NCI-H2107 treated with DMSO at 0.1 percent for 48 hours (cell line): ENCODE measurements around the gene PARN.
"Not testable (repeated sequence)": the region's sequence is repeated elsewhere in the genome, so short reads cannot be mapped to it uniquely, and the experiment has no call there.

Experiments
- DNase-seq: peaks from one replicate; lab custom pipeline; 2025; ENCODE audit not compliant: unreplicated experiment; lab: John Stamatoyannopoulos, UW

PARN gene

GRCh38 chr16:14445937-14446715, 183.9 kb downstream of the PARN start:
- no peak for DNase-seq

- DNase-seq, result no peak
These were observed 184.9 kb downstream of the PARN start for GRCh38 chr16:14444979-14445810.

GRCh38 chr16:14441533-14441932, 188.5 kb downstream of the PARN start:
- DNase-seq, result peak; percentile 14

GRCh38 chr16:14438256-14438655, 191.8 kb downstream of the PARN start:
- DNase-seq, result peak; percentile 70

- DNase-seq, result no peak
These were observed 192.6 kb downstream of the PARN start for GRCh38 chr16:14437426-14437825.

- peak; percentile 59 for DNase-seq
These were observed 193.6 kb downstream of the PARN start for GRCh38 chr16:14436401-14436955.

- DNase-seq, result no peak
These were observed 195.2 kb downstream of the PARN start for GRCh38 chr16:14434860-14435259.

GRCh38 chr16:14428971-14429637, 201.0 kb downstream of the PARN start:
- peak; percentile 20 for DNase-seq

GRCh38 chr16:14428043-14428442, 202.0 kb downstream of the PARN start:
- no peak for DNase-seq

GRCh38 chr16:14427371-14427948, 202.6 kb downstream of the PARN start:
- DNase-seq, result no peak

GRCh38 chr16:14424595-14424994, 205.5 kb downstream of the PARN start:
- no peak for DNase-seq

- DNase-seq, result no peak
These were observed 206.7 kb downstream of the PARN start for GRCh38 chr16:14423344-14423743.

GRCh38 chr16:14420721-14421488, 209.2 kb downstream of the PARN start:
- DNase-seq, result no peak

GRCh38 chr16:14420243-14420642, 209.8 kb downstream of the PARN start:
- DNase-seq, result not testable (repeated sequence)

- DNase-seq, result no peak
These were observed 210.2 kb downstream of the PARN start for GRCh38 chr16:14419817-14420216.

GRCh38 chr16:14418795-14419225, 211.2 kb downstream of the PARN start:
- no peak for DNase-seq

- DNase-seq, result no peak
These were observed 213.9 kb downstream of the PARN start for GRCh38 chr16:14416184-14416583.

GRCh38 chr16:14415291-14415690, 214.8 kb downstream of the PARN start:
- no peak for DNase-seq

- DNase-seq, result no peak
These were observed 220.5 kb downstream of the PARN start for GRCh38 chr16:14409563-14409962.

- DNase-seq, result no peak
These were observed 222.2 kb downstream of the PARN start for GRCh38 chr16:14407786-14408399.
